Kasumi-1 (cell line): Measurements from ENCODE around the gene TMEM135.

ENCODE experiments used
- DNase-seq, 2 experiments: peaks; one replicate each; lab custom pipeline; 2025; lab: John Stamatoyannopoulos, UW

Gene TMEM135

DNA sequence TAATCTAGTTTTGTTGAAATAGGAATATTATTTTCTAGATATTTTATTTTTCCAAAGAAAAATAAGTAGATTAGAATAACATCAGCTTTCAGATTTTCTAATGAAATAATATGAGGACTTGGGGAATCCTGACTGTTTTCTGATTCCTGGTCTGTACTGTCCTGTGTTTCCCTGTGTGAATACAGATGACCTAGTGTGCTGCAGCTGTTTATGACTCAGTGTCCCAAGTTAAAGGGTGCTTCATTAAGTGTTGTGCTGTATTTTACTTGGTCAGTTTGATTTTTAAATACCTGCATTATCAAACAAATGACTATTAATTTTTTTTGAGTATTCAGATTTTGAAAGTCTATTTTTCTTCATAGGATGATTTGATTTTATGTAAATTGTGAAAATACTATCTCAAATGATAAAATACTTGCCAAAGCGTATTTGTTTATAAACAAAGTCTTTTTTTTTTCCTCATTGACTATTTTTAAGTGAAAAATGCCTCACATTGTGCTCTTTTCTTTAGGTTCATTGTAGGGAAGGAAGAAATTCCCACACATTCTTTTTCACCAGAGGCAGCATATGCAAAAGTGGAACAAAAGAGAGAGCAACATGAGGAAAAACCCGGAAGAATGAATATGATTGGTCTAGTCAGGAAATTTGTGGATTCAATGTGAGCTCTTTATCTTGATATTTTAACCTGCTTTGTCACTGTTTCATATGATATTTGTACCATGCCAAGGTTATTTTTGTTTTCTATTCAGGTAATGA, 264.2 kb downstream of the TMEM135 start:
- DNase-seq, result no peak

GRCh38 chr11:87304412-87304811, 266.7 kb downstream of the TMEM135 start:
- DNase-seq, result no peak

GRCh38 chr11:87306262-87306851, 268.6 kb downstream of the TMEM135 start:
- DNase-seq, result no peak

- DNase-seq, result no peak
Measured at GRCh38 chr11:87307101-87307500, 269.4 kb downstream of the TMEM135 start.

DNA sequence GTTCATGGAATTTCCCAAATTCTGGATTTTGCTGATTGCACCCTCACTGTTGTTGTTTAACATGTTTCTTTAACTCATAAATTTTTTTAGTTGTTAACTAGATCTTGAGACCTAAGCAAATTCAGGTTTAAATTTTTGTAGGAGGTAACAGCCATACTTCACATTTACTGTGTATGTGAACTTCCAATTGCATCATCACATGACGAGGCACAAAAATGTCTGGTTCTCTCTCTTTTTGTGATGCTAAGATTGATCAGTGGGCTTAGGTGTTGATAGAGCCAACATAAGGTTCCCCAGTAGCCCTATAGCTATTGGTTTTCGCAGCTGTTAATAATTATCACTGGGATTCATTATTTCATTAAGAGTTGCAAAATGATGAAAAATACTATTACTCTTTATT, 277.5 kb downstream of the TMEM135 start:
- DNase-seq, result no peak

DNA sequence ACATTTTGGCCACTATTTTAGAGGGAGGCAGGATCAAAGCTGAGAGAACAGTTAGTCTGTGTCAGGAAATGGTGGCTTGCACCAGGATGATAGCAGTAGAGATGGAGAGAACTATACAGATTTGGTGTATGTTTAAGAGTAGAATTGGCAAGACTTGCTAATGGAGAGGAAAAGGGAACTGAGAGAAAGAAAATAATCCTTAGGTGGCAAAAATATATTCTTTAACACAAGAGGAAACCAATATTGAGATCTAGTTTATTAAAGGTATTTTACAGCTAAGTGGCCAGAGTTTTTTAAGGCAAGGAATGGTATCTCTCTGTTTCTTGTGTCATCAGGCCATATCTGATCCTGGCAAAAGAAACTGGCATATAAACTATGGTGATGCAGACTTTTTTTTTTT, 278.8 kb downstream of the TMEM135 start:
- DNase-seq, result no peak

DNA sequence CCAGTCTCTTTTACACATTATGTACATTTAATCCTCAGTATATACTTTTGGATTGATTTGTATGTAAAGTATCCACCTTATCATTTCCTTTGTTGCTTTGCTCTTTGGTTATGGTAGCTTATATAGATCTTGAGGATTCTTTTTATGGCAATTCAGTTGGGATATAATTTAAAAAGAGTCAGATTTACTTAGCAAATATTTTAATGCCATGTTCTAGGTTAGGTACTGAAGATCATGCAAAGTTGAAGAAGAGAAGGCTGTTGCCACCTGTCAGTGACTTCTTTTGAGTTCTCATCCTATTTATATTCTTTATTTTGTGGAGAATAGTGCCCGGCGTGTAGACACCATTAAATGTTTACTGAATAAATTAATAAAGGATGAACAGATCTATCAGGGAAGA, 279.7 kb downstream of the TMEM135 start:
- DNase-seq, result no peak

DNA sequence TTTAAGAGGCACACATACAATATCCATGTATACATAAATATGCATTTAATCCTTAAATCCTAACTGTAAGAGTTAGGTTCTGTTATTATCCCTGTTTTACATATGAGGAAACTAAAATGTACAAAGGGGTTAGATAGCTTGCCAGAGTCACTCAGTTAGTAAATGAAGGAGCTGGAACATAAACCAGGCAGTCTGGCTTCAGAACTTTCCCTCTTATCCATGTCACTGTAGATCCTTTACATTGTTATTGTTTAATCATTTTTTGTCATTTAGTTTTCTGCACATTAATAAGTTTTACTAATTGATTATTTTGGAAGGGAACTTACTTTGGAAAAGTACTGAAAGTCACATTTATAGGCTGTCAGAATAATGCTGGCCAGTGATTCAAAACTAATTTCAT, 282.4 kb downstream of the TMEM135 start:
- no peak for DNase-seq

DNA sequence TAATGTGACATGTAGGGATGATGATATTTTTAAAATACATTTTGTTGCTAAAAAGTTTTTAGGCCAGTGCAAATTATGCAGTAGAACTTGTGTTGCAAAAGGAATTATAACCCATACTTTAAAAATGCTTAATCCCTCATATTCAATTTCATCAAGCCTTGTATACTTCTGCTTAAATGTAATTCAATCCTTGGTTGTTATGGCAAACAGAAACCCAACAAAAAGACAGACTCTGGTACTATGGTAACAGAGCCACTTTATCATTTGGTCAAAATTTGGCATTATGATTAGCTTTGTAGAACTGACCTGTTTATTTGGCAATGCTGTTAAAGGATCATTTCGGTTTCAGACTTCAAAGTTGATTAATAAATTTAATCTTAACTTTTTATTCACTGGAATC, 284.8 kb downstream of the TMEM135 start:
- no peak for DNase-seq

GRCh38 chr11:87323899-87324298, 286.2 kb downstream of the TMEM135 start:
- no peak for DNase-seq

- DNase-seq, result no peak
Measured at GRCh38 chr11:87324817-87325489, 287.2 kb downstream of the TMEM135 start.

- no peak for DNase-seq
Measured at GRCh38 chr11:87325490-87325872, 287.7 kb downstream of the TMEM135 start.

GRCh38 chr11:87326594-87326993, 288.9 kb downstream of the TMEM135 start:
- DNase-seq, result no peak

DNA sequence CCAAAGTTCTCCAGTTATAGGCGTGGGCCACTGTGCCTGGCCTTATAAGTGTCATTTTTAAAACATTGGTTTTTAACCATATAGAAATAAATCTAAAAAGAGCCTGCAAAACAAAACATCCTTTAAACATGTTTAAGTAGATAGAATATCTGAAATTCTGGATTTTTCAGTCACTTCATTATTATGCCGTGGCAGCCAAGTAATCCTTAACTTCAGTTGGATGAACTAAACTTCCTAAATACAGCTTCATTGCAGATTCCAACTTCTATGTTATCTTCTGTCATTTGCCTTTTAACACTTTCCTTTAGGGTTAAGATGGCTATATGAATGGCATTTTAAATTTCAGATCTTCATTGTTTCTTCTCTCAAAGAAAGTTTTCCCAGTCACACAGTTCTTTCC, 291.4 kb downstream of the TMEM135 start:
- DNase-seq, result no peak

GRCh38 chr11:87330187-87330601, 292.5 kb downstream of the TMEM135 start:
- DNase-seq, result no peak

- no peak for DNase-seq
Measured at GRCh38 chr11:87331273-87331672, 293.5 kb downstream of the TMEM135 start.

GRCh38 chr11:87338046-87338639, 300.4 kb downstream of the TMEM135 start:
- DNase-seq, result peak; percentile 10 to 40

GRCh38 chr11:87339416-87339815, 301.7 kb downstream of the TMEM135 start:
- DNase-seq, result no peak

DNA sequence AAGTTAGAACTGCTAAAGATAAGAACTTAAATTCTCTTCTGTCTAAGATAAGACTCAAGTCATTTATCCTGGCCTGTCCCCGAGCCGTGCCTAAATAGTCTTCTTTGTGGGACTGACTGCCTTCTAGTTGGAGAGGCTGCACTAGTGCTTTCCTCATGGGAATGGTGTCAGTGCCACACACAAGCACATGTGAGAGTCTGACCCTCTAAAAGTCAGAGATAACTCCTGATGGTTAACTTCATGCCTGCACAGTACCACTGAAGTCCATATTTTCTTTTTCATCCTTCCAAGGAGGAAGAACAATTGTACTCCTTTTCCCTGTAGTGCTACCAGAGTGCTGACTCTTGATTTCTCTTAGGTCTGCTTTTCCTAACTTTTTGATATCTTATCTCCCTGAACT, 309.7 kb downstream of the TMEM135 start:
- DNase-seq, result no peak

- no peak for DNase-seq
Measured at GRCh38 chr11:87347854-87348253, 310.1 kb downstream of the TMEM135 start.

GRCh38 chr11:87351676-87352075, 313.9 kb downstream of the TMEM135 start:
- peak; percentile 91 to 95 for DNase-seq

DNA sequence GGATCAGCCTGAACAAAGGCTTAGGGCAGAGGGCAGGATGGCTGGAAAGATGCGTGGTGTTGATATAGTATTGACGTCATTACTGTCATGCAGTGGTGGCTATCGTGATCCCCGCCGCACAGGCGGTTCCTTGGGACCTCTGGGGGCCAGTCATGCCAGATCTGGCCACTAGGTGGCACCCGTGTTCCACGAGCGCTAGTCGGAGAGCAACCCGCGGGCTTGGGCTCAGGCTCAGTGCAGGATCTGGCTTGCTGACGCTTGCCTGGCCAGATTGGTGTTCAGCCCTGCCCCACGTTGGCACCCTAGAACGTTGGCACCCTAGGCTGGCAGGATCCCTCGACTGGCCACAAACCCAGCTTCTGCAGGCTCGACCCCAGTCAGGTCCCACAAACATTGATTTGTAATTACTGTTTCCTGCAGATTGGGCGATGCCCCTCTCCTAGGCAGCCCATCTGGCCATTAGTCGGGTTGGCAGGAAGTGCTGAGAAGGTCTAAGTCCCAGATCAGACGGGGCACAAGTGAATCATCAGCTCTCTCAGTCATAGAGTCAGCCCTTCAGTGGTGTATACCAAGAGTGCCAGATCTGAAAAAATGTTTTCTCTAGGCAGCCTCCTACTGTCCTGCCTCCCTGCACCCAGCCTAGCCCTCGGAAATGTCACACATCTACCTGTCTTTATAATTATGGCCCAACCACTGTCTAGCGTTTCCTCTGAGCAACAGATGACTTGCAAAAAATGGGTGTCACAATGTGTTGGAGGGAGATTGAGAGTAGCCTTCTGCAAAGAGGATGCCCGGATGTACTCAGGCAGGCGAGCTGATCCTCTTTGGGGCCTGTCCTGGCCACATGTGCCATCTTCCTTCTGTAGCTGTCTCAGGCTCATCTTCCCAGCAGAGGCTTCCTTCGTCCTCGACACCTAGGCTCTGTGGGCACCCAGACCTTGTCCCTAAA, 315.3 kb downstream of the TMEM135 start:
- peak; percentile 56 to 77 for DNase-seq
